ENCODE data around the gene FOXG1.

GRCh38 chr14:28755884-28756268 is 10.7 kb upstream of the FOXG1 start:
- TF ChIP-seq CTCF (IDR thresholded peaks at IDR 0.05) (no peak), POLR2A (IDR thresholded peaks at IDR 0.05) (no peak)
